HEK293 (cell line): ENCODE data around the gene CAPN10.

Experiments
- CTCF ChIP-seq: fragments of 450-650 bp; formaldehyde crosslinking; IDR thresholded peaks from 2 replicates; pipeline ENCODE4 v1.5.1; 2016; ENCODE audit warnings: missing biosample characterization, missing genetic modification characterization
- ZNF10 ChIP-seq: fragments of 450-650 bp; formaldehyde crosslinking; IDR thresholded peaks from 2 replicates; pipeline ENCODE4 v1.5.1; 2017; ENCODE audit warnings: missing biosample characterization, missing genetic modification characterization

DNA sequence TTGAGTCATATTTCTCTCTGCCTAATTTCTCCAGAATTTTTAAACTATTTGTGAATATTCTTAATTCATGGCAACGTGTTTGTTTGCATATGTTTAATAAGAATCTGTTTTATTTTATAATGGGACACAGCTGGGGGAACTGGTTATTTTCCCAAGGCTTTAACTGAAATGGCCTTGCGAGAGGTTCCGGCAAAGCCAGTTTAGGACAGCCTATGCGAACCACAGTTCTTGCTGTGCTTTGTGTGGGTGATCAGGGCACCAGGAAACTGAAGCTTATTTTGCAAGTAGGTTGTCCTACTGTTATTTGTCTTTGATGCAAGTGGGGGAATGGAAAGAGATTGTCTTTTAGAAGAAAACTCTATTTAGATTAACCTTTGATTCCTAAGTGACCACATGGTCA, 35.2 kb upstream of the CAPN10 start:
- no peak for TF ChIP-seq CTCF (tag by site-specific recombination)
- no peak for TF ChIP-seq ZNF10 (tag by site-specific recombination)
